HepG2 (cell line): ENCODE measurements around the gene RNU6-8. TPM values are rescaled to one million over a fixed set of nuclear protein-coding genes. Genes with fewer than 3 reads are reported as not detected.

Experiments used
- KDM6A ChIP-seq: IDR thresholded peaks from 2 replicates; pipeline ENCODE4 v1.6.1; 2016; ENCODE audit warnings: low read depth
- MBD4 ChIP-seq: IDR thresholded peaks from 2 replicates; pipeline ENCODE4 v1.6.1; 2012; ENCODE audit warnings: low read length, inconsistent platforms, borderline replicate concordance
- MTA1 ChIP-seq: sonication (generic); formaldehyde crosslinking; IDR thresholded peaks from 2 replicates; pipeline ENCODE4 v1.4.0; 2020; ENCODE audit warnings: missing genetic modification reagents, mild to moderate bottlenecking, borderline replicate concordance
- NFRKB ChIP-seq: fragments of 450-650 bp; IDR thresholded peaks from 2 replicates; pipeline ENCODE4 v1.6.1; 2017
- NKX3-1 ChIP-seq: sonication (generic); formaldehyde crosslinking; IDR thresholded peaks from 2 replicates; pipeline ENCODE4 v1.5.0; 2020; ENCODE audit warnings: missing genetic modification reagents
- PAX8 ChIP-seq: sonication (generic); formaldehyde crosslinking; IDR thresholded peaks from 2 replicates; pipeline ENCODE4 v1.8.0; 2022; ENCODE audit warnings: mild to moderate bottlenecking, missing genetic modification reagents, borderline replicate concordance
- SNAPC2 ChIP-seq: sonication (generic); formaldehyde crosslinking; IDR thresholded peaks from 2 replicates; pipeline ENCODE4 v1.8.1; 2022; ENCODE audit warnings: mild to moderate bottlenecking, missing genetic modification reagents
- TBX2 ChIP-seq: sonication (generic); formaldehyde crosslinking; IDR thresholded peaks from 2 replicates; pipeline ENCODE4 v1.5.0; 2020; ENCODE audit warnings: missing genetic modification reagents, mild to moderate bottlenecking, borderline replicate concordance
- TOE1 ChIP-seq: sonication (generic); formaldehyde crosslinking; IDR thresholded peaks from 2 replicates; pipeline ENCODE4 v1.4.0; 2020; ENCODE audit warnings: mild to moderate bottlenecking, missing genetic modification reagents
- WIZ ChIP-seq: sonication (generic); formaldehyde crosslinking; IDR thresholded peaks from 2 replicates; pipeline ENCODE4 v1.5.1; 2020; ENCODE audit warnings: mild to moderate bottlenecking, missing genetic modification reagents
- ZFX ChIP-seq: sonication (generic); formaldehyde crosslinking; IDR thresholded peaks from 2 replicates; pipeline ENCODE4 v1.4.0; 2020; ENCODE audit warnings: mild to moderate bottlenecking, low read depth, missing genetic modification reagents, moderate library complexity
- ZNF205 ChIP-seq: IDR thresholded peaks from 2 replicates; pipeline ENCODE4 v1.6.1; 2018; ENCODE audit warnings: missing biosample characterization, missing genetic modification reagents
- ZNF317 ChIP-seq: sonication (generic); formaldehyde crosslinking; IDR thresholded peaks from 2 replicates; pipeline ENCODE4 v1.5.0; 2020; ENCODE audit warnings: mild to moderate bottlenecking, missing genetic modification reagents
- ZNF460 ChIP-seq: sonication (generic); formaldehyde crosslinking; IDR thresholded peaks from 2 replicates; pipeline ENCODE4 v1.5.1; 2020; ENCODE audit warnings: missing genetic modification reagents, mild to moderate bottlenecking, borderline replicate concordance
- ZNF557 ChIP-seq: sonication (generic); formaldehyde crosslinking; IDR thresholded peaks from 2 replicates; pipeline ENCODE4 v1.4.0; 2020; ENCODE audit warnings: missing genetic modification reagents
- ZNF607 ChIP-seq: sonication (generic); formaldehyde crosslinking; IDR thresholded peaks from 2 replicates; pipeline ENCODE4 v1.5.1; 2020; ENCODE audit warnings: missing genetic modification reagents, mild to moderate bottlenecking, borderline replicate concordance
- ZNF761 ChIP-seq: sonication (generic); formaldehyde crosslinking; conservative IDR thresholded peaks from 2 replicates; pipeline ENCODE4 v1.4.0; 2020; ENCODE audit warnings: mild to moderate bottlenecking, missing genetic modification reagents
- polyA plus RNA-seq, 8 experiments: library from polyadenylated mRNA; depleted of rRNA in 3 of 8; stranded (reverse) in 7 of 8; unstranded in 1 of 8; fragments of >200 nt; fragmentation: Illumina TruSeq in 4 of 8; extraction: Trizol in 4 of 8; gene quantifications; 2 replicates each; pipeline versions ENCODE4 v1.2.1 to v1.2.3, GENCODE V29; 2011 to 2016; ENCODE audit warnings: low read depth in 4 of 8, missing spikeins in 1 of 8, mixed read lengths in 1 of 8; ENCODE audit not compliant: insufficient read depth in 1 of 8
- total RNA-seq, 5 experiments: library from RNA; depleted of rRNA; stranded (reverse); fragments of >200 nt; fragmentation: Illumina TruSeq; extraction: Trizol; gene quantifications; 2 replicates each; pipeline ENCODE4 v1.2.3, GENCODE V29; 2016; ENCODE audit warnings: low read depth in 1 of 5
- TF ChIP-seq, protein P1 (sequence below): sonication (generic); formaldehyde crosslinking; IDR thresholded peaks from 2 replicates; pipeline ENCODE4 v1.4.0; 2020; ENCODE audit warnings: missing genetic modification reagents
- TF ChIP-seq, protein P2 (sequence below): sonication (generic); formaldehyde crosslinking; conservative IDR thresholded peaks from 2 replicates; pipeline ENCODE4 v1.5.0; 2020; ENCODE audit warnings: missing genetic modification reagents
- TF ChIP-seq, protein P3 (sequence below): sonication (generic); formaldehyde crosslinking; IDR thresholded peaks from 2 replicates; pipeline ENCODE4 v1.9.0; 2022; ENCODE audit warnings: missing genetic modification reagents, mild to moderate bottlenecking, borderline replicate concordance
- TF ChIP-seq, protein P4 (sequence below): sonication (generic); formaldehyde crosslinking; IDR thresholded peaks from 2 replicates; pipeline ENCODE4 v1.4.0; 2020; ENCODE audit warnings: missing genetic modification reagents, borderline replicate concordance
- TF ChIP-seq, protein P5 (sequence below): IDR thresholded peaks from 2 replicates; pipeline ENCODE4 v1.6.1; 2012; ENCODE audit warnings: low read depth, low read length, improper control_type of control experiment

Gene RNU6-8
- total and polyA plus RNA-seq, 2 of the 13 experiments (the other 11 are each of a cell fraction or from before 2014, with no cell fraction given) = under 0.01 TPM; not detected in 1

DNA sequence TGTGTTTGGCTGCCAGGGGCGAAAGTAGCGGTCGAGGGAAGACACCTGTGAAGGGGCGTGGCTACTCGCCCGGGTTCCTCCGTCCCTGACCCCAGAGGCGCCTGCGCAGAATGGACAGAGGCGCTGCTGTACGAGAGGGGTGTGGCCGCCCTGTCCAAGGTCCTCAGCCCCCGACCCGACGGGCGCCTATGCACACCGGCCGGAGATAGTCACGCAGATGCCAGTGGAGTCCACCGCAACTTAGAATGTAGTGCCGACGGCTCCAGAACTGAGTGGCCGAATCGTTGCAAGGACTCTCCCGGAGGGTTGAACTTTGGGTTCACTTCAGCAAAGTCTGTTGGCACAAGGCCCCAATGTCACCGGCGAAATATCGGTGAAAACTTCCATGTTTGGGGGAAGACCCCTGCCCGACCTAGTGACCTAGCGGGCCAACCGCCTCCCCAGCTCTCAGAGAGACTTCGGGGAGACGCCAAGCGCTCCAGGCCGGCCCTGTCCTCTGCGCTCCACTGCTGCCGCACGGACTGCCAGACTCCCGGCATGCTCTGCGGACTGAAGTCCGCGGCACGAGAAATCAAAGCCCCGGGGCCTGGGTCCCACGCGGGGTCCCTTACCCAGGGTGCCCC is 1.8 kb downstream of the RNU6-8 start (continued):
- TF ChIP-seq ZNF317 (CRISPR knock-in tag) = peak; percentile 94
- TF ChIP-seq PAX8 (CRISPR knock-in tag) = peak; percentile 63; the same call in 1 of the 2 replicates
- TF ChIP-seq, protein P1, sequence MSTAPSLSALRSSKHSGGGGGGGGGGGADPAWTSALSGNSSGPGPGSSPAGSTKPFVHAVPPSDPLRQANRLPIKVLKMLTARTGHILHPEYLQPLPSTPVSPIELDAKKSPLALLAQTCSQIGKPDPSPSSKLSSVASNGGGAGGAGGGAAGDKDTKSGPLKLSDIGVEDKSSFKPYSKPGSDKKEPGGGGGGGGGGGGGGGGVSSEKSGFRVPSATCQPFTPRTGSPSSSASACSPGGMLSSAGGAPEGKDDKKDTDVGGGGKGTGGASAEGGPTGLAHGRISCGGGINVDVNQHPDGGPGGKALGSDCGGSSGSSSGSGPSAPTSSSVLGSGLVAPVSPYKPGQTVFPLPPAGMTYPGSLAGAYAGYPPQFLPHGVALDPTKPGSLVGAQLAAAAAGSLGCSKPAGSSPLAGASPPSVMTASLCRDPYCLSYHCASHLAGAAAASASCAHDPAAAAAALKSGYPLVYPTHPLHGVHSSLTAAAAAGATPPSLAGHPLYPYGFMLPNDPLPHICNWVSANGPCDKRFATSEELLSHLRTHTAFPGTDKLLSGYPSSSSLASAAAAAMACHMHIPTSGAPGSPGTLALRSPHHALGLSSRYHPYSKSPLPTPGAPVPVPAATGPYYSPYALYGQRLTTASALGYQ (CRISPR knock-in tag) = peak; percentile 92; the same call in 1 of the 2 replicates
- TF ChIP-seq WIZ (CRISPR knock-in tag) = no peak; the same call in none of the 2 replicates
- TF ChIP-seq NFRKB = no peak
- TF ChIP-seq TBX2 (CRISPR knock-in tag) = peak; percentile 92
- peak; percentile 99 for TF ChIP-seq ZNF607 (CRISPR knock-in tag)
- peak; percentile 33; the same call in 1 of the 2 replicates for TF ChIP-seq ZNF460 (CRISPR knock-in tag)
- TF ChIP-seq ZNF205 (CRISPR knock-in tag) = peak; percentile 57
- TF ChIP-seq, protein P2, sequence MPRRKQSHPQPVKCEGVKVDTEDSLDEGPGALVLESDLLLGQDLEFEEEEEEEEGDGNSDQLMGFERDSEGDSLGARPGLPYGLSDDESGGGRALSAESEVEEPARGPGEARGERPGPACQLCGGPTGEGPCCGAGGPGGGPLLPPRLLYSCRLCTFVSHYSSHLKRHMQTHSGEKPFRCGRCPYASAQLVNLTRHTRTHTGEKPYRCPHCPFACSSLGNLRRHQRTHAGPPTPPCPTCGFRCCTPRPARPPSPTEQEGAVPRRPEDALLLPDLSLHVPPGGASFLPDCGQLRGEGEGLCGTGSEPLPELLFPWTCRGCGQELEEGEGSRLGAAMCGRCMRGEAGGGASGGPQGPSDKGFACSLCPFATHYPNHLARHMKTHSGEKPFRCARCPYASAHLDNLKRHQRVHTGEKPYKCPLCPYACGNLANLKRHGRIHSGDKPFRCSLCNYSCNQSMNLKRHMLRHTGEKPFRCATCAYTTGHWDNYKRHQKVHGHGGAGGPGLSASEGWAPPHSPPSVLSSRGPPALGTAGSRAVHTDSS (CRISPR knock-in tag) = peak; percentile 95
- peak; percentile 81; the same call in 1 of the 2 replicates for TF ChIP-seq TOE1
- peak; percentile 98 for TF ChIP-seq MTA1 (CRISPR knock-in tag)
- TF ChIP-seq ZNF761 (CRISPR knock-in tag) = peak; percentile 48
- no peak; the same call in none of the 2 replicates for TF ChIP-seq KDM6A
- no peak for TF ChIP-seq MBD4
- peak; percentile 86 for TF ChIP-seq NKX3-1 (CRISPR knock-in tag)
- TF ChIP-seq, protein P3, sequence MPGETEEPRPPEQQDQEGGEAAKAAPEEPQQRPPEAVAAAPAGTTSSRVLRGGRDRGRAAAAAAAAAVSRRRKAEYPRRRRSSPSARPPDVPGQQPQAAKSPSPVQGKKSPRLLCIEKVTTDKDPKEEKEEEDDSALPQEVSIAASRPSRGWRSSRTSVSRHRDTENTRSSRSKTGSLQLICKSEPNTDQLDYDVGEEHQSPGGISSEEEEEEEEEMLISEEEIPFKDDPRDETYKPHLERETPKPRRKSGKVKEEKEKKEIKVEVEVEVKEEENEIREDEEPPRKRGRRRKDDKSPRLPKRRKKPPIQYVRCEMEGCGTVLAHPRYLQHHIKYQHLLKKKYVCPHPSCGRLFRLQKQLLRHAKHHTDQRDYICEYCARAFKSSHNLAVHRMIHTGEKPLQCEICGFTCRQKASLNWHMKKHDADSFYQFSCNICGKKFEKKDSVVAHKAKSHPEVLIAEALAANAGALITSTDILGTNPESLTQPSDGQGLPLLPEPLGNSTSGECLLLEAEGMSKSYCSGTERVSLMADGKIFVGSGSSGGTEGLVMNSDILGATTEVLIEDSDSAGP (CRISPR knock-in tag) = peak; percentile 97
- no peak; the same call in 1 of the 2 replicates for TF ChIP-seq SNAPC2
- peak; percentile 99 for TF ChIP-seq ZFX (CRISPR knock-in tag)
- TF ChIP-seq, protein P4, sequence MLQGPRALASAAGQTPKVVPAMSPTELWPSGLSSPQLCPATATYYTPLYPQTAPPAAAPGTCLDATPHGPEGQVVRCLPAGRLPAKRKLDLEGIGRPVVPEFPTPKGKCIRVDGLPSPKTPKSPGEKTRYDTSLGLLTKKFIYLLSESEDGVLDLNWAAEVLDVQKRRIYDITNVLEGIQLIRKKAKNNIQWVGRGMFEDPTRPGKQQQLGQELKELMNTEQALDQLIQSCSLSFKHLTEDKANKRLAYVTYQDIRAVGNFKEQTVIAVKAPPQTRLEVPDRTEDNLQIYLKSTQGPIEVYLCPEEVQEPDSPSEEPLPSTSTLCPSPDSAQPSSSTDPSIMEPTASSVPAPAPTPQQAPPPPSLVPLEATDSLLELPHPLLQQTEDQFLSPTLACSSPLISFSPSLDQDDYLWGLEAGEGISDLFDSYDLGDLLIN (CRISPR knock-in tag) = peak; percentile 61
- TF ChIP-seq, protein P5, sequence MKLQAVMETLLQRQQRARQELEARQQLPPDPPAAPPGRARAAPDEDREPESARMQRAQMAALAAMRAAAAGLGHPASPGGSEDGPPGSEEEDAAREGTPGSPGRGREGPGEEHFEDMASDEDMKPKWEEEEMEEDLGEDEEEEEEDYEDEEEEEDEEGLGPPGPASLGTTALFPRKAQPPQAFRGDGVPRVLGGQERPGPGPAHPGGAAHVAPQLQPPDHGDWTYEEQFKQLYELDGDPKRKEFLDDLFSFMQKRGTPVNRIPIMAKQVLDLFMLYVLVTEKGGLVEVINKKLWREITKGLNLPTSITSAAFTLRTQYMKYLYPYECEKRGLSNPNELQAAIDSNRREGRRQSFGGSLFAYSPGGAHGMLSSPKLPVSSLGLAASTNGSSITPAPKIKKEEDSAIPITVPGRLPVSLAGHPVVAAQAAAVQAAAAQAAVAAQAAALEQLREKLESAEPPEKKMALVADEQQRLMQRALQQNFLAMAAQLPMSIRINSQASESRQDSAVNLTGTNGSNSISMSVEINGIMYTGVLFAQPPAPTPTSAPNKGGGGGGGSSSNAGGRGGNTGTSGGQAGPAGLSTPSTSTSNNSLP = no peak
- peak; percentile 84; the same call in 1 of the 2 replicates for TF ChIP-seq ZNF557 (CRISPR knock-in tag)
